Activated naive CD8-positive, alpha-beta T cell treated with anti-CD3 and anti-CD28 coated beads for 36 hours (primary cell): ENCODE data around the gene FHL2. TPM values are rescaled to one million over a fixed set of nuclear protein-coding genes. Genes with fewer than 3 reads are reported as not detected.

Source experiments
- total RNA-seq, 2 experiments: library from RNA; stranded (reverse); gene quantifications; one replicate each; pipeline ENCODE4 v1.2.3, GENCODE V29; 2021

FHL2 gene
- total RNA-seq, 2 experiments from 2014 or later: 4.7 to 5.1 TPM

Other genes with a start within 250 kb of the FHL2 start
- gene GPR45, start 157.3 kb downstream of the FHL2 start, total RNA-seq: not detected
- 10 to 100 TPM; 28.7 to 30.1 TPM for gene TGFBRAP1, start 69.3 kb downstream of the FHL2 start, total RNA-seq
- 10 to 100 TPM; 19.0 to 22.4 TPM for gene C2orf49, start 61.5 kb downstream of the FHL2 start, total RNA-seq